ENCODE results near the gene PTPRD. TPM values are rescaled to one million over a fixed set of nuclear protein-coding genes. Genes with fewer than 3 reads are reported as not detected.

Gene PTPRD
- total RNA-seq, 1 donor from 2014 or later, result 30.8 TPM

GRCh38 chr9:9645006-9645405 lies 967.8 kb downstream of the PTPRD start:
- Histone ChIP-seq H3K9me3 (no peaks in the 10 kb centered on the region), H3K27ac (no peak overlapping the region), H3K4me1 (no peaks in the 10 kb centered on the region), H3K36me3 (no peaks in the 10 kb centered on the region), H3K27me3 (no peaks in the 10 kb centered on the region), H3K4me3 (no peak overlapping the region)
- intact Hi-C loops (cut with DNase I), result no loop called here
- ATAC-seq (no peak), DNase-seq (no peak)
- TF ChIP-seq CTCF (IDR thresholded peaks at IDR 0.05), result no peak

- intact Hi-C loops (cut with DNase I), result no loop called here
- Histone ChIP-seq H3K4me1 (no peaks in the 10 kb centered on the region), H3K4me3 (no peak overlapping the region), H3K27ac (no peak overlapping the region), H3K9me3 (no peaks in the 10 kb centered on the region), H3K36me3 (no peaks in the 10 kb centered on the region), H3K27me3 (no peaks in the 10 kb centered on the region)
- no peak for TF ChIP-seq CTCF (IDR thresholded peaks at IDR 0.05)
- DNase-seq (no peak), ATAC-seq (no peak)
These were observed 981.5 kb downstream of the PTPRD start for GRCh38 chr9:9631284-9631683.

- ATAC-seq (no peak), DNase-seq (no peak)
- Histone ChIP-seq H3K4me3 (no peak overlapping the region), H3K36me3 (no peaks in the 10 kb centered on the region), H3K4me1 (no peaks in the 10 kb centered on the region), H3K9me3 (no peaks in the 10 kb centered on the region), H3K27me3 (no peaks in the 10 kb centered on the region), H3K27ac (no peak overlapping the region)
- TF ChIP-seq CTCF (IDR thresholded peaks at IDR 0.05), result no peak
- intact Hi-C loops (cut with DNase I), result no loop called here
These were observed 987.6 kb downstream of the PTPRD start for GRCh38 chr9:9625248-9625647.

GRCh38 chr9:9623506-9623905 lies 989.3 kb downstream of the PTPRD start:
- Histone ChIP-seq H3K4me3 (no peak overlapping the region), H3K4me1 (no peaks in the 10 kb centered on the region), H3K9me3 (no peaks in the 10 kb centered on the region), H3K27ac (no peak overlapping the region), H3K36me3 (no peaks in the 10 kb centered on the region), H3K27me3 (no peaks in the 10 kb centered on the region)
- DNase-seq (no peak), ATAC-seq (no peak)
- intact Hi-C loops (cut with DNase I), result no loop called here
- TF ChIP-seq CTCF (IDR thresholded peaks at IDR 0.05), result no peak

GRCh38 chr9:9621355-9621940 lies 991.4 kb downstream of the PTPRD start:
- Histone ChIP-seq H3K27me3 (no peaks in the 10 kb centered on the region), H3K9me3 (no peaks in the 10 kb centered on the region), H3K36me3 (no peaks in the 10 kb centered on the region), H3K4me3 (no peak overlapping the region), H3K4me1 (no peaks in the 10 kb centered on the region), H3K27ac (no peak overlapping the region)
- ATAC-seq (no peak), DNase-seq (no peak)
- TF ChIP-seq CTCF (IDR thresholded peaks at IDR 0.05), result no peak
- intact Hi-C loops (cut with DNase I), result no loop called here

- no peak for DNase-seq
- intact Hi-C loops (cut with DNase I), result no loop called here
- TF ChIP-seq CTCF (IDR thresholded peaks at IDR 0.05), result no peak
- Histone ChIP-seq H3K27me3 (no peaks in the 10 kb centered on the region), H3K27ac (no peak overlapping the region), H3K36me3 (no peaks in the 10 kb centered on the region), H3K9me3 (no peaks in the 10 kb centered on the region), H3K4me1 (no peaks in the 10 kb centered on the region), H3K4me3 (no peak overlapping the region)
- no peak for ATAC-seq
These were observed 992.1 kb downstream of the PTPRD start for GRCh38 chr9:9620736-9621135.
